HG03565 (cell line): Measurements from ENCODE around the gene JAK1.
"Not testable (repeated sequence)": the region's sequence is repeated elsewhere in the genome, so short reads cannot be mapped to it uniquely, and the experiment has no call there.

Experiments
- ATAC-seq: cut with Tn5 transposase; IDR thresholded peaks from one replicate; pipeline ENCODE4 v1.9.1; 2021; ENCODE audit warnings: mild to moderate bottlenecking, moderate library complexity; ENCODE audit not compliant: unreplicated experiment

The JAK1 gene

GRCh38 chr1:64950284-64950809, 16.0 kb downstream of the JAK1 start:
- ATAC-seq, result no peak

- ATAC-seq, result no peak
Observed at GRCh38 chr1:64948905-64949833, 17.2 kb downstream of the JAK1 start.

- no peak for ATAC-seq
Observed at GRCh38 chr1:64948216-64948615, 18.1 kb downstream of the JAK1 start.

- no peak for ATAC-seq
Observed at GRCh38 chr1:64946916-64947315, 19.4 kb downstream of the JAK1 start.

GRCh38 chr1:64944913-64945312, 21.4 kb downstream of the JAK1 start:
- ATAC-seq, result no peak

GRCh38 chr1:64942675-64943074, 23.7 kb downstream of the JAK1 start:
- no peak for ATAC-seq

GRCh38 chr1:64942118-64942517, 24.2 kb downstream of the JAK1 start:
- no peak for ATAC-seq

- no peak for ATAC-seq
Observed at GRCh38 chr1:64941461-64942117, 24.8 kb downstream of the JAK1 start.

GRCh38 chr1:64940025-64940424, 26.3 kb downstream of the JAK1 start:
- no peak for ATAC-seq

GRCh38 chr1:64938991-64939390, 27.4 kb downstream of the JAK1 start:
- no peak for ATAC-seq

GRCh38 chr1:64936956-64937355, 29.4 kb downstream of the JAK1 start:
- no peak for ATAC-seq

- no peak for ATAC-seq
Observed at GRCh38 chr1:64935551-64936155, 30.7 kb downstream of the JAK1 start.

GRCh38 chr1:64934878-64935275, 31.5 kb downstream of the JAK1 start:
- no peak for ATAC-seq

- ATAC-seq, result no peak
Observed at GRCh38 chr1:64934115-64934877, 32.1 kb downstream of the JAK1 start.

GRCh38 chr1:64933296-64934070, 32.9 kb downstream of the JAK1 start:
- no peak for ATAC-seq

- ATAC-seq, result no peak
Observed at GRCh38 chr1:64932962-64933295, 33.4 kb downstream of the JAK1 start.

- ATAC-seq, result not testable (repeated sequence)
Observed at GRCh38 chr1:64930640-64931039, 35.7 kb downstream of the JAK1 start.

- ATAC-seq, result no peak
Observed at GRCh38 chr1:64929221-64929620, 37.1 kb downstream of the JAK1 start.

- ATAC-seq, result no peak
Observed at GRCh38 chr1:64928325-64928724, 38.0 kb downstream of the JAK1 start.

- ATAC-seq, result no peak
Observed at GRCh38 chr1:64925594-64925993, 40.8 kb downstream of the JAK1 start.
